NCI-H1092 treated with DMSO at 0.1 percent for 48 hours (cell line): ENCODE results near the gene IL25.
"Not testable (repeated sequence)": the region's sequence is repeated elsewhere in the genome, so short reads cannot be mapped to it uniquely, and the experiment has no call there.

Experiments
- DNase-seq: peaks from one replicate; lab custom pipeline; 2025; lab: John Stamatoyannopoulos, UW

The IL25 gene

GRCh38 chr14:23372509-23372908 lies at the start of gene IL25:
Gene IL25, plus strand, starts transcription at chr14:23372809.
- no peak for DNase-seq

GRCh38 chr14:23323838-23324454 lies 48.7 kb upstream of the IL25 start:
- DNase-seq: no peak

- DNase-seq: no peak
Measured at GRCh38 chr14:23324455-23324846, 48.2 kb upstream of the IL25 start.

GRCh38 chr14:23324993-23325392 lies 47.6 kb upstream of the IL25 start:
- DNase-seq: no peak

- DNase-seq: not testable (repeated sequence)
Measured at GRCh38 chr14:23325746-23326145, 46.9 kb upstream of the IL25 start.

GRCh38 chr14:23326491-23327332 lies 45.9 kb upstream of the IL25 start:
- no peak for DNase-seq

GRCh38 chr14:23327947-23328744 lies 44.5 kb upstream of the IL25 start:
- DNase-seq: peak; percentile 78

GRCh38 chr14:23335623-23336022 lies 37.0 kb upstream of the IL25 start:
- DNase-seq: no peak

GRCh38 chr14:23339506-23340268 lies 32.9 kb upstream of the IL25 start:
- no peak for DNase-seq

- no peak for DNase-seq
Measured at GRCh38 chr14:23344481-23344880, 28.1 kb upstream of the IL25 start.

GRCh38 chr14:23345987-23346692 lies 26.5 kb upstream of the IL25 start:
- DNase-seq: no peak

GRCh38 chr14:23346693-23347405 lies 25.8 kb upstream of the IL25 start:
- DNase-seq: no peak

- no peak for DNase-seq
Measured at GRCh38 chr14:23347406-23348296, 25.0 kb upstream of the IL25 start.

- DNase-seq: no peak
Measured at GRCh38 chr14:23348297-23348655, 24.3 kb upstream of the IL25 start.

- DNase-seq: no peak
Measured at GRCh38 chr14:23349156-23349845, 23.3 kb upstream of the IL25 start.

- DNase-seq: peak; percentile 58
Measured at GRCh38 chr14:23351681-23352505, 20.7 kb upstream of the IL25 start.

GRCh38 chr14:23352506-23353432 lies 19.8 kb upstream of the IL25 start, which contains the start of gene SLC22A17:
Gene SLC22A17, minus strand, starts transcription at chr14:23352887.
- DNase-seq: peak; percentile 92
